Heart left ventricle (tissue), 16 donors: ENCODE measurements around the gene DNAH14. TPM values are rescaled to one million over a fixed set of nuclear protein-coding genes. Genes with fewer than 3 reads are reported as not detected.

Experiments used
- ATAC-seq, 4 donors: fragments of 200-7000 bp; cut with Tn5 transposase; one replicate each; pipeline ENCODE4 v1.9.1; 2020 to 2022; ENCODE audit warnings: moderate library complexity in 4 of 4, mild to moderate bottlenecking in 3 of 4, moderate number of reproducible peaks in 1 of 4
- DNase-seq, 5 donors: peaks; one replicate each; pipeline ENCODE4 v3.0.0-alpha.2; 2020
- H3K27ac ChIP-seq, 12 donors: fragments of 200-600 bp; sonication (generic) in 4 of 12; one replicate each; pipeline versions ENCODE4 v1.5.0 to v1.8.0; 2016 to 2022; ENCODE audit warnings: mild to moderate bottlenecking in 2 of 12
- H3K27me3 ChIP-seq, 9 donors: fragments of 200-600 bp; sonication (generic) in 2 of 9; one replicate each; pipeline versions ENCODE4 v1.5.1 to v1.8.0; 2016 to 2022; ENCODE audit warnings: mild to moderate bottlenecking in 3 of 9
- H3K36me3 ChIP-seq, 9 donors: fragments of 200-600 bp; sonication (generic) in 2 of 9; one replicate each; pipeline versions ENCODE4 v1.5.0 to v1.8.0; 2018 to 2022; ENCODE audit warnings: mild to moderate bottlenecking in 2 of 9
- H3K4me1 ChIP-seq, 12 donors: fragments of 200-600 bp; sonication (generic) in 4 of 12; one replicate each; pipeline versions ENCODE4 v1.5.0 to v1.8.0; 2016 to 2022; ENCODE audit warnings: mild to moderate bottlenecking in 3 of 12
- H3K4me3 ChIP-seq, 12 donors: fragments of 200-600 bp; sonication (generic) in 4 of 12; one replicate each; pipeline versions ENCODE4 v1.5.0 to v1.8.0; 2017 to 2022; ENCODE audit warnings: mild to moderate bottlenecking in 9 of 12, moderate library complexity in 4 of 12
- H3K9me3 ChIP-seq, 12 donors: fragments of 200-600 bp; sonication (generic) in 4 of 12; one replicate each; pipeline versions ENCODE4 v1.5.0 to v1.8.0; 2016 to 2022; ENCODE audit warnings: mild to moderate bottlenecking in 1 of 12
- POLR2A ChIP-seq, 2 donors: fragments of 450-650 bp; IDR thresholded peaks; one replicate each; pipeline ENCODE4 v1.6.1; 2017; ENCODE audit warnings: antibody characterized with exemption in 2 of 2, mild to moderate bottlenecking in 2 of 2, moderate library complexity in 2 of 2
- WGBS, 4 donors: extraction: QIAGEN DNeasy Blood & Tissue Kit in 2 of 4; methylation state at CpG; one replicate each; pipeline versions ENCODE4 v1.1.5 to v1.1.7; 2013 to 2018; 5-methylcytosine and 5-hydroxymethylcytosine counted together
- intact Hi-C, 10 donors: fragments of 100-400 bp; cut with DNase I; formaldehyde crosslinking; loops; one replicate each; pipeline versions ENCODE4 v1.11.1 to v1.14.2; 2022
- polyA plus RNA-seq, 2 donors: library from polyadenylated mRNA; stranded (reverse); fragments of 200-250 nt; gene quantifications; one replicate each; pipeline ENCODE4 v1.2.3, GENCODE V29; 2013
- total RNA-seq, 9 donors: library from RNA; depleted of rRNA in 2 of 9; stranded (reverse); fragments of >200 nt in 2 of 9; fragmentation: NEBNext Ultra II Directional in 3 of 9; extraction: Animal tissue kit (Norgen Biotek cat#: 25700) in 3 of 9; gene quantifications; one replicate each; pipeline versions ENCODE4 v1.1.0 to v1.2.4, GENCODE V29; 2016 to 2023
- TF ChIP-seq, protein P1 (sequence below), 12 donors: fragments of 200-600 bp; sonication (generic) in 4 of 12; IDR thresholded peaks; one replicate each; pipeline versions ENCODE4 v1.5.0 to v1.8.0; 2018 to 2022; ENCODE audit warnings: antibody characterized with exemption in 12 of 12, mild to moderate bottlenecking in 5 of 12
- donor health status: ischemic (EF 13 %, LVEDD 7.1; RV severe dilation, severe dysfunction).
- donor health status: healthy with polysubstance abuse.
- donor health status: DM: no; HTN: yes; CAD: no.
- donor health status: DM: no; HTN: no; CAD: no.
- donor health status: ischemic (EF 25% LVEDD 6.9; RV normal size, moderate dysfunction).
- donor health status: ischemic (EF 25% LVEDD 5.7; RV mildly dilated, moderate dysfunction).
- donor health status: healthy.
- donor health status: DM: yes; HTN: yes; CAD: no.
- donor health status: ischemic (EF 35%, LVEDD 5.7; RV mildly dilated, moderate dysfunction).
- donor health status: nonischemic (EF 11% LVEDD 7.7; RV severe dilation, severe dysfunction).
- donor health status: DM: yes; HTN: yes; CAD: no.
- donor health status: PGD.
- donor health status: ischemic (EF 29% LVEDD 5.4; RV normal size, mild dysfunction).
- donor health status: nonischemic (EF 23%, LVEDD 6.1; RV moderate dilation, normal function).

DNAH14 gene
- total and polyA plus RNA-seq, 11 donors: 0.24 to 6.8 (median 2.8) TPM

DNA sequence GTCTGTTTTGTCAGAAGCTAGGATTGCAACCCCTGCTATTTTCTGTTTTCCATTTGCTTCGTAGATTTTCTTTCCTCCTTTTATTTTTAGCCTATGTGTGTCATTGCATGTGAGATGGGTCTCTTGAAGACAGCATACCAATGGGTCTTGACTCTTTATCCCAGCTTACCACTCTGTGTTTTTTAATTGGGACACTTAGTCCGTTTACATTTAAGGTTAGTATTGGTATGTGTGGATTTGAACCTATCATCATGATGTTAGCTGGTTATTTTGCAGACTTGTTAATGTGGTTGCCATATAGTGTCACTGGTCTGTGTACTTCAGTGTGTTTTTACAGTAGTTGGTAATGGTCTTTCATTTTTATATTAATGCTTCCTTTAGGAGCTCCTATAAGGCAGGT lies 141.5 kb downstream of the DNAH14 start:
- no peak for TF ChIP-seq POLR2A (IDR thresholded peaks at IDR 0.05)
- TF ChIP-seq, protein P1, sequence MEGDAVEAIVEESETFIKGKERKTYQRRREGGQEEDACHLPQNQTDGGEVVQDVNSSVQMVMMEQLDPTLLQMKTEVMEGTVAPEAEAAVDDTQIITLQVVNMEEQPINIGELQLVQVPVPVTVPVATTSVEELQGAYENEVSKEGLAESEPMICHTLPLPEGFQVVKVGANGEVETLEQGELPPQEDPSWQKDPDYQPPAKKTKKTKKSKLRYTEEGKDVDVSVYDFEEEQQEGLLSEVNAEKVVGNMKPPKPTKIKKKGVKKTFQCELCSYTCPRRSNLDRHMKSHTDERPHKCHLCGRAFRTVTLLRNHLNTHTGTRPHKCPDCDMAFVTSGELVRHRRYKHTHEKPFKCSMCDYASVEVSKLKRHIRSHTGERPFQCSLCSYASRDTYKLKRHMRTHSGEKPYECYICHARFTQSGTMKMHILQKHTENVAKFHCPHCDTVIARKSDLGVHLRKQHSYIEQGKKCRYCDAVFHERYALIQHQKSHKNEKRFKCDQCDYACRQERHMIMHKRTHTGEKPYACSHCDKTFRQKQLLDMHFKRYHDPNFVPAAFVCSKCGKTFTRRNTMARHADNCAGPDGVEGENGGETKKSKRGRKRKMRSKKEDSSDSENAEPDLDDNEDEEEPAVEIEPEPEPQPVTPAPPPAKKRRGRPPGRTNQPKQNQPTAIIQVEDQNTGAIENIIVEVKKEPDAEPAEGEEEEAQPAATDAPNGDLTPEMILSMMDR (IDR thresholded peaks at IDR 0.05): no peak
- 42 to 51% (median 47%) methylated on average over 2 of the region's 2 CpGs for WGBS, 4 donors
- no peak overlapping the region for H3K4me3 ChIP-seq
- no peaks in the 10 kb centered on the region for H3K4me1 ChIP-seq
- no peak overlapping the region for H3K27ac ChIP-seq
- ATAC-seq (no peak), DNase-seq (no peak)
- no peaks in the 10 kb centered on the region for H3K27me3 ChIP-seq
- intact Hi-C loops: no loop called here
- H3K36me3 ChIP-seq: no peaks in the 10 kb centered on the region
- peaks cover 0 to 36% (median 21%) of the 10 kb centered on the region in 12 donors for H3K9me3 ChIP-seq

DNA sequence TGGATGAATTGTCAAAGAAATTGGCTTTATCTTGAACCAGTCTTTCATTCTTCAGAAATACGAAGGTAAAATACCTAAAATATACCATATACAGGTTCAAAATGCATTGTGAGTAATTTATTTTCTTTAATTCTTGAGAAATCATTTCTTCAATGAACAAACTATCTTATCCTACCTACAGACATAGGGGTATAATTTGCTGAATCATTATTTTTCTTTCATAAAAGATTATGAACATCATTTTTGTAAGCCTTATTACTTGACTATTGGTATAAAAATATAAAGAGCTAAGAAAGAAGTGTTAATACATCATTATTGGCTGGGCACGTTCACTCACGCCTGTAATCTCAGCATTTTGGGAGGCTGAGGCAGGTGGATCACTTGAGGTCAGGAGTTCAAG lies 167.7 kb downstream of the DNAH14 start:
- no peaks in the 10 kb centered on the region for H3K4me1 ChIP-seq
- H3K27me3 ChIP-seq: no peaks in the 10 kb centered on the region
- 69 to 91% (median 81%) methylated on average over 3 of the region's 3 CpGs for WGBS, 4 donors
- H3K4me3 ChIP-seq: no peak overlapping the region
- ATAC-seq: no peak
- H3K27ac ChIP-seq: no peak overlapping the region
- no peak for DNase-seq
- TF ChIP-seq, protein P1 (IDR thresholded peaks at IDR 0.05): no peak
- TF ChIP-seq POLR2A (IDR thresholded peaks at IDR 0.05): no peak
- H3K36me3 ChIP-seq: no peaks in the 10 kb centered on the region
- H3K9me3 ChIP-seq: peaks cover 0 to 23% (median 2%) of the 10 kb centered on the region in 12 donors
- intact Hi-C loops: no loop called here

DNA sequence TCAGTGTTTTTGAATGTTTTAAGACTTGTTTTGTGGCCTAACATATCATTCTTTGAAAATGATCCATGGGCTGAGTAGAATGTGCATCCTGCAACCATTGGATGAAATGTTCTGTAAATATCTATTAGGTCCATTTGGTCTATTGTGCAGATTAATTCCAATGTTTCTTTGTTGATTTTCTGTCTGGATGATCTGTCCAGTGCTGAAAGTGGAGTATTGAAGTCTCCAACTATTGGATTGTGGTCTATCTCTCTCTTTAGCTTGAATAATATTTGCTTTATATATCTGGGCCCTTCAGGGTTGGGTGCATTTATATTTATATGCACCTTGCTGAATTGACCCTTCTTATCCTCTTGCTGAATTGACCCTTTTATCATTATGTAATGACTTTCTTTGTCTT lies 181.5 kb downstream of the DNAH14 start:
- intact Hi-C loops: no loop called here
- ATAC-seq: no peak
- H3K9me3 ChIP-seq: no peaks in the 10 kb centered on the region
- DNase-seq: no peak
- no peak for TF ChIP-seq POLR2A (IDR thresholded peaks at IDR 0.05)
- TF ChIP-seq, protein P1 (IDR thresholded peaks at IDR 0.05): no peak
- H3K27me3 ChIP-seq: no peaks in the 10 kb centered on the region
- no peak overlapping the region for H3K27ac ChIP-seq
- H3K4me1 ChIP-seq: no peaks in the 10 kb centered on the region
- no peak overlapping the region for H3K4me3 ChIP-seq
- no peaks in the 10 kb centered on the region for H3K36me3 ChIP-seq

DNA sequence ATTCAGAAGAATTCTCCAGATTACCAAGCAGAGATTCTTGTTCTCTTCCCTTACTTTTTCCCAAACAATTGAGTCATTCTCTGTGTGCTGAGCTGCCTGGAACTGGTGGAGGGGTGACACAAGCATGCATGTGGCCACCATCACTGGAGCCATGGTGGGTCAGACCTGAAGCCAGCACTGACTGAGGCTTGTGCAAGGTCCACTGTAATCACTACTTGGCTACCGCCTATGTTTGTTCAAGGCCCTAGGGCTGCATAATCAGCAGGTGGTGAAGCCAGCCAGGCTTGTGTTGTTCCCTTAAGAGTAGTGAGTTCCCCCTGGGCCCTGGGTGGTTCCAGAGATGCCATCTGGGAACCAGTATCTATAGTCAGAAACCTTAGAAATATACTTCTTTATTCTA lies 183.8 kb downstream of the DNAH14 start:
- Histone ChIP-seq H3K9me3 (no peaks in the 10 kb centered on the region), H3K27ac (no peak overlapping the region), H3K4me3 (no peak overlapping the region), H3K27me3 (no peaks in the 10 kb centered on the region), H3K4me1 (no peaks in the 10 kb centered on the region), H3K36me3 (no peaks in the 10 kb centered on the region)
- intact Hi-C loops: no loop called here
- 88 to 100% (median 92%) methylated on average over 1 of the region's 1 CpG for WGBS, 4 donors
- DNase-seq (no peak), ATAC-seq (no peak)
- TF ChIP-seq, protein P1 (IDR thresholded peaks at IDR 0.05): no peak
- TF ChIP-seq POLR2A (IDR thresholded peaks at IDR 0.05): no peak
